Endothelial cell of umbilical vein (primary cell): ENCODE results near the gene CIAO3.

ENCODE experiments used
- EZH2 ChIP-seq: IDR thresholded peaks from 2 replicates; pipeline ENCODE4 v1.6.1; 2012; ENCODE audit warnings: borderline replicate concordance, low read depth, mild to moderate bottlenecking, moderate library complexity, low read length, inconsistent platforms; ENCODE audit not compliant: severe bottlenecking
- GATA2 ChIP-seq: IDR thresholded peaks from 2 replicates; pipeline ENCODE4 v1.7.0; 2011; ENCODE audit warnings: low read depth, mild to moderate bottlenecking, moderate library complexity, mixed read lengths, low read length; ENCODE audit not compliant: insufficient read length, insufficient read depth
- JUN ChIP-seq: IDR thresholded peaks from 2 replicates; pipeline ENCODE4 v1.6.1; 2011; ENCODE audit warnings: borderline replicate concordance, low read depth; ENCODE audit not compliant: insufficient read length, insufficient read depth
- MYC ChIP-seq: IDR thresholded peaks from one replicate; pipeline ENCODE4 v1.6.1; 2011; ENCODE audit warnings: mild to moderate bottlenecking, low read depth, low read length
- POLR2A ChIP-seq: IDR thresholded peaks from 2 replicates; pipeline ENCODE4 v1.6.1; 2012; ENCODE audit warnings: low read depth, mild to moderate bottlenecking, control low read depth, low read length
- POLR2AphosphoS5 ChIP-seq: IDR thresholded peaks from 2 replicates; pipeline ENCODE4 v1.6.1; 2012; ENCODE audit warnings: low read depth, mild to moderate bottlenecking, control low read depth, low read length, moderate library complexity; ENCODE audit not compliant: insufficient read depth
- TF ChIP-seq, protein P1 (sequence below), 2 donors: IDR thresholded peaks; 1 replicate in 1 of 2; 2 replicates in 1 of 2; pipeline ENCODE4 v1.5.1; 2011; ENCODE audit warnings: low read length in 2 of 2, mild to moderate bottlenecking in 2 of 2, moderate library complexity in 2 of 2, control low read depth in 1 of 2, inconsistent platforms in 1 of 2, low read depth in 1 of 2; ENCODE audit not compliant: insufficient read depth in 1 of 2; ENCODE audit errors: extremely low read depth in 1 of 2

DNA sequence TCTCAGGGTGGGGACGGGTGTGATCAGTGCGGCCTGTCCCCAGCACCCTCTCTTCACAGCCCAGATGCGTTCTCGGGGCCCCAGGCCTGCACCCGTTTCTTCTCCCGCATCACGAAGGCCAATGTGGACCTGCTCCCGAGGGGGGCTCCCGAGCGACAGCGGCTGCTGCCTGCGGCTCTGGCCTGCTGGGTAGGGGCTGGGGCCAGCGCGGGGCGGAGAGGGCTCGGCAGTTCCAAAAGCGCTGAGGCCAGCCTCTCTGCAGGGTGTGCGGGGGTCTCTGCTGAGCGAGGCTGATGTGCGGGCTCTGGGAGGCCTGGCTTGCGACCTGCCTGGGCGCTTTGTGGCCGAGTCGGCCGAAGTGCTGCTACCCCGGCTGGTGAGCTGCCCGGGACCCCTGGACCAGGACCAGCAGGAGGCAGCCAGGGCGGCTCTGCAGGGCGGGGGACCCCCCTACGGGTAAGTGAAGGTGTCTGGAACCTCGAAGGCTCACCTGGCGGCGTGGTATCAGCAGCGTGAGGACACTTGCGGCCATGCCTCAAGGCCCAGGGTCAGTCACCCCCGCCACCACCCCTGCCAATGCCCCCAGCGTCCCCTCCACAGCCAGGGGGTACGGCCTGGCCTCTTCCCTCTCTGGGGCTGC is 24.2 kb upstream of the CIAO3 start:
- TF ChIP-seq, protein P1, sequence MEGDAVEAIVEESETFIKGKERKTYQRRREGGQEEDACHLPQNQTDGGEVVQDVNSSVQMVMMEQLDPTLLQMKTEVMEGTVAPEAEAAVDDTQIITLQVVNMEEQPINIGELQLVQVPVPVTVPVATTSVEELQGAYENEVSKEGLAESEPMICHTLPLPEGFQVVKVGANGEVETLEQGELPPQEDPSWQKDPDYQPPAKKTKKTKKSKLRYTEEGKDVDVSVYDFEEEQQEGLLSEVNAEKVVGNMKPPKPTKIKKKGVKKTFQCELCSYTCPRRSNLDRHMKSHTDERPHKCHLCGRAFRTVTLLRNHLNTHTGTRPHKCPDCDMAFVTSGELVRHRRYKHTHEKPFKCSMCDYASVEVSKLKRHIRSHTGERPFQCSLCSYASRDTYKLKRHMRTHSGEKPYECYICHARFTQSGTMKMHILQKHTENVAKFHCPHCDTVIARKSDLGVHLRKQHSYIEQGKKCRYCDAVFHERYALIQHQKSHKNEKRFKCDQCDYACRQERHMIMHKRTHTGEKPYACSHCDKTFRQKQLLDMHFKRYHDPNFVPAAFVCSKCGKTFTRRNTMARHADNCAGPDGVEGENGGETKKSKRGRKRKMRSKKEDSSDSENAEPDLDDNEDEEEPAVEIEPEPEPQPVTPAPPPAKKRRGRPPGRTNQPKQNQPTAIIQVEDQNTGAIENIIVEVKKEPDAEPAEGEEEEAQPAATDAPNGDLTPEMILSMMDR (IDR thresholded peaks at IDR 0.05; ENCODE audit: extremely low read depth in 1 of 2, insufficient read depth in 1 of 2, low read depth in 1 of 2, low read length in 2 of 2), result no peak
- TF ChIP-seq POLR2AphosphoS5, result no peak
- TF ChIP-seq EZH2, result no peak
- TF ChIP-seq POLR2A, result no peak
- TF ChIP-seq JUN, result no peak
- no peak for TF ChIP-seq MYC
- TF ChIP-seq GATA2, result no peak
